ENCODE results near the gene TBX6. TPM values are rescaled to one million over a fixed set of nuclear protein-coding genes. Genes with fewer than 3 reads are reported as not detected.

Gene TBX6
- total and polyA plus RNA-seq, 5 donors from 2014 or later: 0.29 to 0.42 TPM; not detected in 3

GRCh38 chr16:30087181-30087898, 4.4 kb downstream of the TBX6 start:
- Histone ChIP-seq H3K4me3 (ENCODE audit: low read depth, low read length) (no peak overlapping the region), H3K9me3 (ENCODE audit: control insufficient read depth in 2 of 2, low read length in 2 of 2) (no peaks in the 10 kb centered on the region), H3K27me3 (ENCODE audit: control insufficient read depth, insufficient read depth, low read length) (no peaks in the 10 kb centered on the region), H3K4me1 (ENCODE audit: control insufficient read depth, insufficient read depth, low read length, poor library complexity, severe bottlenecking) (peaks cover 21% of the 10 kb centered on the region), H3K36me3 (ENCODE audit: control insufficient read depth, insufficient read depth, low read length) (peaks cover 29% of the 10 kb centered on the region), H3K27ac (ENCODE audit: insufficient read depth, low read length, poor library complexity, severe bottlenecking) (no peak overlapping the region)
- H3K4me3 Mint-ChIP-seq: no peak overlapping the region
- no peaks in the 10 kb centered on the region for H3K27me3 Mint-ChIP-seq
- ATAC-seq (ENCODE audit: low read depth in 2 of 2) (no peak), DNase-seq (no peak)
- peaks cover 0 to 39% (median 7%) of the 10 kb centered on the region in 4 donors for H3K4me1 Mint-ChIP-seq
- no peak overlapping the region for H3K27ac Mint-ChIP-seq
- peaks cover 0 to 2% (median 0%) of the 10 kb centered on the region in 7 donors for H3K9me3 Mint-ChIP-seq
- H3K36me3 Mint-ChIP-seq: peaks cover 18% of the 10 kb centered on the region

DNA sequence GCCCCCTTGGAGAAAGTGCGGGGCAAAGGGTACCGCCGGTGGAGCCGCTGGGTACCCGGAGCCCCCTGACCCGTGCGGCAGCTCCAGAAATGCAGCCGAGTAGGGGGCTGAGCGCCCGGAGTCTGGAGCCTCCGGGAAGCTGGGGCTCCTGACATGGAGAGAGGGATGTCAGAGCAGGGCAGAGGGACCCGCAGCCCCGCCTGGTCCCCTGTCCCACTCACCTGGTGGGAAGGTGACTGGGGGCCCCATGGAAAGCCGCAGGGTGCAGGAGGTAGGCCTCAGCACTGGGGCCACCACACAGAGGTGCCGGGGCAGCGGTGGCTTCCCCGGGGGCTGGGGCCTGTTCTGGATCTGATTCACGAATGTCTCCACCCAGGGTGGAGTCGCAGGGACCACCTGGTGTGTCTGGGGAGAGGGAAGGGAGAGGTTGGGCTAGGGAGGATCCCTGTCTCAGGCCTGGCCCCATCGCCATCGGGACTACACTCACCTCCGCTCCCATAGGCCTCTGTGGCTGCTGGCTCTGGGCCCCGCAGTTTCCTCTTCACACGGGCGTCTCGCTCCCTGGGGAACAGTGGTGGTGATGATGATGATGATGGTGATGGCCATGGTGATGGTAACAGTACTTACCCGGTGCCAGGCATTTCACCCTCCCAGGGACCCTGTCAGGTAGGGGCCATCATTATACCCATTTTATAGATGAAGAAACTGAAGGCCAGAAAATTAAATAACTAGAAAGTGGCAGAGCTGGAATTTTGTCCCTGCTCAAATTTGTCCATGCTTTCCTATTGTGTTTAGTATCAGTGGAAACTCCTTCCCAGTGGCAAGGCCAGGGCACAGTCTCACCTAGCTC, 5.2 kb downstream of the TBX6 start:
- H3K4me3 ChIP-seq (ENCODE audit: low read depth, low read length): no peak overlapping the region
- H3K9me3 ChIP-seq (ENCODE audit: control insufficient read depth in 2 of 2, low read length in 2 of 2): no peaks in the 10 kb centered on the region
- DNase-seq: no peak
- Mint-ChIP-seq H3K36me3 (peaks cover 23% of the 10 kb centered on the region), H3K27me3 (no peaks in the 10 kb centered on the region), H3K4me3 (no peak overlapping the region), H3K4me1 (peaks cover 0 to 35% (median 2%) of the 10 kb centered on the region in 4 donors), H3K9me3 (peaks cover 0 to 2% (median 0%) of the 10 kb centered on the region in 7 donors), H3K27ac (peak overlapping the region in 1 of 3 donors; percentile 56)
- H3K27ac ChIP-seq (ENCODE audit: insufficient read depth, low read length, poor library complexity, severe bottlenecking): no peak overlapping the region
- ATAC-seq (ENCODE audit: low read depth in 2 of 2): no peak
- H3K36me3 ChIP-seq (ENCODE audit: control insufficient read depth, insufficient read depth, low read length): peaks cover 35% of the 10 kb centered on the region
- H3K27me3 ChIP-seq (ENCODE audit: control insufficient read depth, insufficient read depth, low read length): no peaks in the 10 kb centered on the region
- H3K4me1 ChIP-seq (ENCODE audit: control insufficient read depth, insufficient read depth, low read length, poor library complexity, severe bottlenecking): peaks cover 14% of the 10 kb centered on the region

DNA sequence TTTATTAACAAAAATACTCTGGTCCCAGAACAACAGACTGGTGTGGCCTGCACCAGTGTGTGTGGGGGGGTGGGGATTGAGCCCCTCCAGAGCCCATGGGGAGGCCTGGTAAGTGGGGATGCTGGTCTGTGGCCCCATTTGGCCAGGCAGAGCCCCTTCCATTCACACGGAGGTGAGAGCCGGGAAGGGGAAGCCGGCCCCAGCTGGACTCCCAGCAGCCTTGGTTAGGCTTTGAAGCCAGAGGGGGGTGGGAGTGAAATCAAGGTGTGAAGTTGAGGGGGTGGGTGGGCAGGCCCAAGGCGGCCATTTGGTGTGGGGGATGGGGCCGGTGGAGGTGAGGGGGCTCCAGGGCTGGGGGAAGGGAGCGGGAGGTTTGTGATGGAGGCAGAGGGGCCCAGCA, 5.9 kb downstream of the TBX6 start:
- Mint-ChIP-seq H3K9me3 (peaks cover 0 to 2% (median 0%) of the 10 kb centered on the region in 7 donors), H3K27ac (no peak overlapping the region), H3K27me3 (no peaks in the 10 kb centered on the region), H3K4me3 (no peak overlapping the region), H3K36me3 (peaks cover 23% of the 10 kb centered on the region), H3K4me1 (peaks cover 0 to 34% (median 2%) of the 10 kb centered on the region in 4 donors)
- DNase-seq (no peak), ATAC-seq (ENCODE audit: low read depth in 2 of 2) (no peak)
- Histone ChIP-seq H3K27me3 (ENCODE audit: control insufficient read depth, insufficient read depth, low read length) (no peaks in the 10 kb centered on the region), H3K36me3 (ENCODE audit: control insufficient read depth, insufficient read depth, low read length) (peaks cover 41% of the 10 kb centered on the region), H3K4me1 (ENCODE audit: control insufficient read depth, insufficient read depth, low read length, poor library complexity, severe bottlenecking) (peaks cover 8% of the 10 kb centered on the region), H3K4me3 (ENCODE audit: low read depth, low read length) (no peak overlapping the region), H3K9me3 (ENCODE audit: control insufficient read depth in 2 of 2, low read length in 2 of 2) (no peaks in the 10 kb centered on the region), H3K27ac (ENCODE audit: insufficient read depth, low read length, poor library complexity, severe bottlenecking) (no peak overlapping the region)

DNA sequence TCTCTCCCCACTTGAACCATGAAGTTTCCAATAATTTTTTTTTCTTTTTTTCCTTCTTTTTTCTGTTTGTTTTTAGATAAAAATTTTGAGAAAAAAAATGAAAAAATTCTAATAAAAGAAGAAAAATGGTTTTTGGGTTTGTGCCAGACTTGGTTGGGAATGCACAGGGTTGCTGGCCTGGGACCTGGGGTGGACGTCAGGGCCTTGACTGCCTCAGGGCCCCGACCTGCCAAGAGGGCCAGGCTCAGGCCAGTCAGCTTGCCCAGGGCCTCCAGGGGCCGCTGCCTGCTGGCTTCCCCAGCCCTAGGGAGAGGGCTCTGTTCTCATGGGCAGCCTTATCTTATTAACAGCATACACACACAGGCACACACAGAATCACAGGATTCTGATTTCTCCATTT, 6.5 kb downstream of the TBX6 start:
- no peak overlapping the region for H3K27ac Mint-ChIP-seq
- Histone ChIP-seq H3K27ac (ENCODE audit: insufficient read depth, low read length, poor library complexity, severe bottlenecking) (no peak overlapping the region), H3K27me3 (ENCODE audit: control insufficient read depth, insufficient read depth, low read length) (no peaks in the 10 kb centered on the region), H3K4me1 (ENCODE audit: control insufficient read depth, insufficient read depth, low read length, poor library complexity, severe bottlenecking) (peaks cover 3% of the 10 kb centered on the region), H3K36me3 (ENCODE audit: control insufficient read depth, insufficient read depth, low read length) (peaks cover 44% of the 10 kb centered on the region), H3K4me3 (ENCODE audit: low read depth, low read length) (no peak overlapping the region), H3K9me3 (ENCODE audit: control insufficient read depth in 2 of 2, low read length in 2 of 2) (no peaks in the 10 kb centered on the region)
- H3K4me1 Mint-ChIP-seq: peaks cover 0 to 29% (median 2%) of the 10 kb centered on the region in 4 donors
- no peak overlapping the region for H3K4me3 Mint-ChIP-seq
- H3K9me3 Mint-ChIP-seq: peaks cover 0 to 2% (median 0%) of the 10 kb centered on the region in 7 donors
- DNase-seq (no peak), ATAC-seq (ENCODE audit: low read depth in 2 of 2) (no peak)
- no peaks in the 10 kb centered on the region for H3K27me3 Mint-ChIP-seq
- H3K36me3 Mint-ChIP-seq: peaks cover 23% of the 10 kb centered on the region

GRCh38 chr16:30084816-30085159, 6.9 kb downstream of the TBX6 start:
- H3K4me1 Mint-ChIP-seq: peaks cover 0 to 27% (median 0%) of the 10 kb centered on the region in 4 donors
- H3K36me3 Mint-ChIP-seq: peaks cover 23% of the 10 kb centered on the region
- no peak overlapping the region for H3K27ac Mint-ChIP-seq
- Histone ChIP-seq H3K4me1 (ENCODE audit: control insufficient read depth, insufficient read depth, low read length, poor library complexity, severe bottlenecking) (no peaks in the 10 kb centered on the region), H3K4me3 (ENCODE audit: low read depth, low read length) (no peak overlapping the region), H3K36me3 (ENCODE audit: control insufficient read depth, insufficient read depth, low read length) (peaks cover 47% of the 10 kb centered on the region), H3K27me3 (ENCODE audit: control insufficient read depth, insufficient read depth, low read length) (no peaks in the 10 kb centered on the region), H3K27ac (ENCODE audit: insufficient read depth, low read length, poor library complexity, severe bottlenecking) (no peak overlapping the region), H3K9me3 (ENCODE audit: control insufficient read depth in 2 of 2, low read length in 2 of 2) (no peaks in the 10 kb centered on the region)
- peaks cover 0 to 2% (median 0%) of the 10 kb centered on the region in 7 donors for H3K9me3 Mint-ChIP-seq
- ATAC-seq (ENCODE audit: low read depth in 2 of 2) (no peak), DNase-seq (no peak)
- H3K4me3 Mint-ChIP-seq: no peak overlapping the region
- no peaks in the 10 kb centered on the region for H3K27me3 Mint-ChIP-seq

DNA sequence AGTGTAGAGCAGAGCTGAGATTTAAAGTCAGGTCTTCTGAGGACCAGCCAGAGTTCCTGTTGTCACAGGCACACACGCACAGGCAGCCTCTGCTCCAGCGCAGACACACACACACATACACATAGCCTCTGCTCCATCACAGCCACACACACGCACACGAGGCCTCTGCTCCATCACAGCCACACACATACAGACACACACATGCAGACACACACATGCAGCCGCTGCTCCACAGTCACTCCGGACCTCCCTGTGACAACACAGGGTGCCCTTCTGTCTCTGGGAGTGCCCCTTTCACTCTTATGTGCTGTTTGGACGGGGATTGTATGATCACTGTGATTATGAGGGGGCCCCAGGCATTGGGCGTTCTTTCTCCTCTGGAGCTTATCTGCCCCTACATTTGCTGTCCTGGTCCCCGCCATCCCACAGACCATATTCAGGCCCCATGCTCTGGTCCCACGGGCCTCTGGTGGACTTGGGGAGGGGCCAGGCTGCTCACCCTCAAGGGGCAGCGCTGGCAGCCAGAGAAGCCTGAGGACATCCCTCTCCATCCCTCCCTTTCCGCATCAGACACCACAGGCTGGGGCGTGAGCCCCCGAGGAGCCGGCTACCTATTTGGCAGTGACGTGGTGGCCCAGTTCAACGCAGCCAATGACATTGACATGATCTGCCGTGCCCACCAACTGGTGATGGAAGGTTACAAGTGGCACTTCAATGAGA, 7.5 kb downstream of the TBX6 start:
- Mint-ChIP-seq H3K36me3 (peaks cover 23% of the 10 kb centered on the region), H3K4me1 (peaks cover 0 to 27% (median 0%) of the 10 kb centered on the region in 4 donors), H3K27ac (peak overlapping the region in 1 of 3 donors; percentile 74), H3K4me3 (peak overlapping the region in 1 of 4 donors; percentile 25), H3K9me3 (peaks cover 0 to 2% (median 0%) of the 10 kb centered on the region in 7 donors), H3K27me3 (no peaks in the 10 kb centered on the region)
- ATAC-seq (ENCODE audit: low read depth in 2 of 2) (no peak), DNase-seq (no peak)
- H3K36me3 ChIP-seq (ENCODE audit: control insufficient read depth, insufficient read depth, low read length): peaks cover 53% of the 10 kb centered on the region
- no peaks in the 10 kb centered on the region for H3K4me1 ChIP-seq (ENCODE audit: control insufficient read depth, insufficient read depth, low read length, poor library complexity, severe bottlenecking)
- H3K4me3 ChIP-seq (ENCODE audit: low read depth, low read length): no peak overlapping the region
- no peaks in the 10 kb centered on the region for H3K27me3 ChIP-seq (ENCODE audit: control insufficient read depth, insufficient read depth, low read length)
- no peaks in the 10 kb centered on the region for H3K9me3 ChIP-seq (ENCODE audit: control insufficient read depth in 2 of 2, low read length in 2 of 2)
- no peak overlapping the region for H3K27ac ChIP-seq (ENCODE audit: insufficient read depth, low read length, poor library complexity, severe bottlenecking)

GRCh38 chr16:30083216-30084055, 8.3 kb downstream of the TBX6 start:
- no peak overlapping the region for H3K27ac ChIP-seq (ENCODE audit: insufficient read depth, low read length, poor library complexity, severe bottlenecking)
- peaks cover 23% of the 10 kb centered on the region for H3K36me3 Mint-ChIP-seq
- no peak overlapping the region for H3K27ac Mint-ChIP-seq
- no peaks in the 10 kb centered on the region for H3K27me3 Mint-ChIP-seq
- H3K4me3 ChIP-seq (ENCODE audit: low read depth, low read length): no peak overlapping the region
- peaks cover 0 to 26% (median 3%) of the 10 kb centered on the region in 4 donors for H3K4me1 Mint-ChIP-seq
- H3K4me3 Mint-ChIP-seq: peak overlapping the region in 1 of 4 donors; percentile 36
- no peaks in the 10 kb centered on the region for H3K9me3 ChIP-seq (ENCODE audit: control insufficient read depth in 2 of 2, low read length in 2 of 2)
- no peaks in the 10 kb centered on the region for H3K27me3 ChIP-seq (ENCODE audit: control insufficient read depth, insufficient read depth, low read length)
- peaks cover 0 to 2% (median 0%) of the 10 kb centered on the region in 7 donors for H3K9me3 Mint-ChIP-seq
- ATAC-seq (ENCODE audit: low read depth in 2 of 2) (no peak), DNase-seq (no peak)
- peaks cover under 1% of the 10 kb centered on the region for H3K4me1 ChIP-seq (ENCODE audit: control insufficient read depth, insufficient read depth, low read length, poor library complexity, severe bottlenecking)
- H3K36me3 ChIP-seq (ENCODE audit: control insufficient read depth, insufficient read depth, low read length): peaks cover 53% of the 10 kb centered on the region
